Peyer's patch (tissue), 4 donors: ENCODE data around the gene EFTUD2.

Experiments used
- POLR2A ChIP-seq, 2 donors: fragments of 450-650 bp; IDR thresholded peaks; one replicate each; pipeline ENCODE4 v1.5.1; 2017; ENCODE audit warnings: antibody characterized with exemption in 2 of 2, mild to moderate bottlenecking in 2 of 2, moderate library complexity in 2 of 2
- TF ChIP-seq, protein P1 (sequence below), 6 experiments: fragments of 450-650 bp in 4 of 6; fragments of 200-600 bp in 2 of 6; sonication (generic) in 1 of 6; IDR thresholded peaks; one replicate each; pipeline ENCODE4 v1.5.1; 2017 to 2019; ENCODE audit warnings: antibody characterized with exemption in 6 of 6, mild to moderate bottlenecking in 3 of 6, moderate library complexity in 1 of 6

DNA sequence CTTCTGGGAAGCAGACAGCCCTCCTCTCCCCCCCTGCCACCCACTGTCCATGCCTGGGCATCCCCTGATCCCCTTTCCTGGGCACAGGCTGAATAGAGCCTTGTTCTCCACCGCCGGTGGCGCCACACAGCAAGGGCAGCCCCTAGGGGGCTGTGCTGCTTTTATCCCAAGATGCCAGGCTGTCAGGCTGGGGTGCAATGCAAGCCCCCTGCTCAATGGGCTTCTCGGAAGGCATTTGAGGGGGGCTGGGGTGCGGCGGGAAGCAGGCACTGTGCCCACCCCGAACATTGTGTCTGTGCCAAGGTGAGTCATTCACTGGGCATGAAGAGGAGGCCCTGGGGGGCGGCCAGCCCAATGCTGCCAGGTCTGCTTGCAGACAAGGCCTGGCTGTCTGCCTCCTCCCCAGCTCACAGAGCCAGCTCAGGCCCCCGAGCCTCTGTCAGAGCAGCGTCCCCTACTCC lies 17.6 kb upstream of the EFTUD2 start:
- TF ChIP-seq, protein P1, sequence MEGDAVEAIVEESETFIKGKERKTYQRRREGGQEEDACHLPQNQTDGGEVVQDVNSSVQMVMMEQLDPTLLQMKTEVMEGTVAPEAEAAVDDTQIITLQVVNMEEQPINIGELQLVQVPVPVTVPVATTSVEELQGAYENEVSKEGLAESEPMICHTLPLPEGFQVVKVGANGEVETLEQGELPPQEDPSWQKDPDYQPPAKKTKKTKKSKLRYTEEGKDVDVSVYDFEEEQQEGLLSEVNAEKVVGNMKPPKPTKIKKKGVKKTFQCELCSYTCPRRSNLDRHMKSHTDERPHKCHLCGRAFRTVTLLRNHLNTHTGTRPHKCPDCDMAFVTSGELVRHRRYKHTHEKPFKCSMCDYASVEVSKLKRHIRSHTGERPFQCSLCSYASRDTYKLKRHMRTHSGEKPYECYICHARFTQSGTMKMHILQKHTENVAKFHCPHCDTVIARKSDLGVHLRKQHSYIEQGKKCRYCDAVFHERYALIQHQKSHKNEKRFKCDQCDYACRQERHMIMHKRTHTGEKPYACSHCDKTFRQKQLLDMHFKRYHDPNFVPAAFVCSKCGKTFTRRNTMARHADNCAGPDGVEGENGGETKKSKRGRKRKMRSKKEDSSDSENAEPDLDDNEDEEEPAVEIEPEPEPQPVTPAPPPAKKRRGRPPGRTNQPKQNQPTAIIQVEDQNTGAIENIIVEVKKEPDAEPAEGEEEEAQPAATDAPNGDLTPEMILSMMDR (IDR thresholded peaks at IDR 0.05) = no peak
- TF ChIP-seq POLR2A (IDR thresholded peaks at IDR 0.05) = no peak
